NT2/D1 (cell line): Measurements from ENCODE around the gene BRAT1.

ENCODE experiments used
- DNase-seq: peaks from one replicate; pipeline ENCODE4 v3.0.0-alpha.2; 2011; ENCODE audit warnings: low read depth, low spot score
- H3K27me3 ChIP-seq: 2 replicates; pipeline ENCODE4 v1.6.0; 2011; ENCODE audit warnings: mild to moderate bottlenecking; ENCODE audit not compliant: insufficient read length, insufficient read depth
- H3K36me3 ChIP-seq: 2 replicates; pipeline ENCODE4 v1.6.1; 2011; ENCODE audit warnings: mild to moderate bottlenecking, low read length, mixed read lengths; ENCODE audit not compliant: insufficient read depth, insufficient read length
- H3K4me1 ChIP-seq: 2 replicates; pipeline ENCODE4 v1.5.1; 2011; ENCODE audit not compliant: insufficient read depth, insufficient read length
- H3K4me3 ChIP-seq: 2 replicates; pipeline ENCODE4 v1.5.1; 2011; ENCODE audit warnings: low read depth; ENCODE audit not compliant: insufficient read length
- H3K9ac ChIP-seq: 2 replicates; pipeline ENCODE4 v1.6.0; 2011; ENCODE audit warnings: low read depth; ENCODE audit not compliant: insufficient read length
- H3K9me3 ChIP-seq: 2 replicates; pipeline ENCODE4 v1.5.1; 2011; ENCODE audit warnings: mild to moderate bottlenecking, low read length; ENCODE audit not compliant: insufficient read depth
- SUZ12 ChIP-seq: IDR thresholded peaks from 2 replicates; pipeline ENCODE4 v1.6.1; 2011; ENCODE audit not compliant: insufficient read length, insufficient read depth; ENCODE audit errors: extremely low read depth
- YY1 ChIP-seq: IDR thresholded peaks from 2 replicates; pipeline ENCODE4 v1.6.1; 2011; ENCODE audit not compliant: insufficient read length, insufficient read depth
- ZNF274 ChIP-seq: IDR thresholded peaks from 2 replicates; pipeline ENCODE4 v1.6.1; 2011; ENCODE audit warnings: mild to moderate bottlenecking, low read depth, low read length

The BRAT1 gene

GRCh38 chr7:2530071-2530987 lies 25.0 kb downstream of the BRAT1 start:
- Histone ChIP-seq H3K9ac (peak overlapping the region; percentile 59), H3K36me3 (peaks cover 41% of the 10 kb centered on the region), H3K4me3 (no peak overlapping the region), H3K9me3 (no peaks in the 10 kb centered on the region), H3K27me3 (no peaks in the 10 kb centered on the region), H3K4me1 (peaks cover 44% of the 10 kb centered on the region)
- no peak for TF ChIP-seq YY1
- TF ChIP-seq ZNF274 = no peak
- no peak for TF ChIP-seq SUZ12
- DNase-seq = no peak

GRCh38 chr7:2529161-2530070 lies 25.9 kb downstream of the BRAT1 start:
- no peak for TF ChIP-seq YY1
- H3K4me1 ChIP-seq = peaks cover 51% of the 10 kb centered on the region
- no peak for DNase-seq

GRCh38 chr7:2528481-2529095 lies 26.7 kb downstream of the BRAT1 start:
- Histone ChIP-seq H3K27me3 (no peaks in the 10 kb centered on the region), H3K4me3 (no peak overlapping the region), H3K9me3 (no peaks in the 10 kb centered on the region), H3K4me1 (peaks cover 56% of the 10 kb centered on the region), H3K9ac (peak overlapping the region; percentile 47), H3K36me3 (peaks cover 50% of the 10 kb centered on the region)
- DNase-seq = no peak
- no peak for TF ChIP-seq YY1
- no peak for TF ChIP-seq ZNF274
- no peak for TF ChIP-seq SUZ12

More at GRCh38 chr7:2529161-2530070, 25.9 kb downstream of the BRAT1 start:
- Histone ChIP-seq H3K27me3 (no peaks in the 10 kb centered on the region), H3K4me3 (no peak overlapping the region), H3K9ac (peak overlapping the region; percentile 47), H3K9me3 (no peaks in the 10 kb centered on the region), H3K36me3 (peaks cover 49% of the 10 kb centered on the region)

- Histone ChIP-seq H3K4me1 (peaks cover 62% of the 10 kb centered on the region), H3K4me3 (no peak overlapping the region), H3K9me3 (no peaks in the 10 kb centered on the region), H3K27me3 (no peaks in the 10 kb centered on the region), H3K9ac (peak overlapping the region; percentile 47), H3K36me3 (peaks cover 50% of the 10 kb centered on the region)
- DNase-seq = no peak
- TF ChIP-seq ZNF274 (no peak), SUZ12 (no peak), YY1 (no peak)
These were observed 27.5 kb downstream of the BRAT1 start for GRCh38 chr7:2527505-2528467.

GRCh38 chr7:2526659-2527504 lies 28.4 kb downstream of the BRAT1 start:
- TF ChIP-seq YY1 (no peak), SUZ12 (no peak), ZNF274 (no peak)
- H3K36me3 ChIP-seq = peaks cover 54% of the 10 kb centered on the region
- peaks cover 6% of the 10 kb centered on the region for H3K27me3 ChIP-seq
- no peaks in the 10 kb centered on the region for H3K9me3 ChIP-seq
- H3K9ac ChIP-seq = peak overlapping the region; percentile 36
- no peak overlapping the region for H3K4me3 ChIP-seq
- DNase-seq = no peak
- peaks cover 66% of the 10 kb centered on the region for H3K4me1 ChIP-seq
